SK-N-SH treated with all-trans-retinoic acid at 6 μM for 48 hours (cell line): ENCODE results near the gene SARDH.
A peak's percentile ranks its signal among the peaks of the same experiment; 100 is the strongest.
"Not testable (repeated sequence)": the region's sequence is repeated elsewhere in the genome, so short reads cannot be mapped to it uniquely, and the experiment has no call there.

Source experiments
- ATAC-seq: fragments of 200-7000 bp; cut with Tn5 transposase; 3 replicates; pipeline ENCODE4 v1.9.1; 2020; ENCODE audit warnings: mild to moderate bottlenecking, moderate library complexity
- ARNTL ChIP-seq: fragments of 450-650 bp; formaldehyde crosslinking; IDR thresholded peaks from 2 replicates; pipeline ENCODE4 v1.5.0; 2020; ENCODE audit warnings: low read depth, mild to moderate bottlenecking, moderate library complexity, borderline replicate concordance
- BACH2 ChIP-seq: fragments of 250-450 bp; sonication (Bioruptor Pico); IDR thresholded peaks from 2 replicates; pipeline ENCODE4 v1.9.0; 2021; ENCODE audit warnings: mild to moderate bottlenecking, borderline replicate concordance
- CSDC2 ChIP-seq: fragments of 250-450 bp; sonication (Bioruptor Pico); IDR thresholded peaks from 2 replicates; pipeline ENCODE4 v1.5.0; 2020; ENCODE audit warnings: mild to moderate bottlenecking, moderate library complexity
- ESRRG ChIP-seq: fragments of 250-450 bp; sonication (Bioruptor Pico); IDR thresholded peaks from 2 replicates; pipeline ENCODE4 v1.6.1; 2021; ENCODE audit warnings: mild to moderate bottlenecking
- GLIS3 ChIP-seq: fragments of 250-450 bp; sonication (Bioruptor Pico); IDR thresholded peaks from 2 replicates; pipeline ENCODE4 v1.5.0; 2020; ENCODE audit warnings: mild to moderate bottlenecking, moderate library complexity
- ISL1 ChIP-seq: fragments of 250-450 bp; sonication (Bioruptor Pico); IDR thresholded peaks from 2 replicates; pipeline ENCODE4 v2.1.2; 2022; ENCODE audit warnings: mild to moderate bottlenecking, moderate library complexity
- OSR1 ChIP-seq: fragments of 250-450 bp; sonication (Bioruptor Pico); IDR thresholded peaks from 2 replicates; pipeline ENCODE4 v1.8.0; 2022; ENCODE audit warnings: moderate library complexity, mild to moderate bottlenecking, inconsistent platforms
- PPARA ChIP-seq: fragments of 250-450 bp; sonication (Bioruptor Pico); IDR thresholded peaks from 2 replicates; pipeline ENCODE4 v1.5.0; 2020; ENCODE audit warnings: mild to moderate bottlenecking, borderline replicate concordance
- RARB ChIP-seq: fragments of 250-450 bp; sonication (Bioruptor Pico); IDR thresholded peaks from 2 replicates; pipeline ENCODE4 v1.8.0; 2021; ENCODE audit warnings: mild to moderate bottlenecking, moderate library complexity
- ZC3H10 ChIP-seq: fragments of 250-450 bp; sonication (Bioruptor Pico); IDR thresholded peaks from 2 replicates; pipeline ENCODE4 v1.5.1; 2021; ENCODE audit warnings: mild to moderate bottlenecking, moderate library complexity
- ZFP3 ChIP-seq: fragments of 250-450 bp; sonication (Bioruptor Pico); IDR thresholded peaks from 2 replicates; pipeline ENCODE4 v1.5.0; 2020; ENCODE audit warnings: mild to moderate bottlenecking, moderate library complexity
- ZFP30 ChIP-seq: fragments of 450-650 bp; formaldehyde crosslinking; IDR thresholded peaks from 2 replicates; pipeline ENCODE4 v1.5.0; 2022; ENCODE audit warnings: mild to moderate bottlenecking, moderate library complexity
- ZNF565 ChIP-seq: fragments of 450-650 bp; formaldehyde crosslinking; conservative IDR thresholded peaks from 2 replicates; pipeline ENCODE4 v1.5.0; 2020; ENCODE audit warnings: low read depth, mild to moderate bottlenecking, moderate library complexity
- ZNF70 ChIP-seq: fragments of 450-650 bp; formaldehyde crosslinking; IDR thresholded peaks from 2 replicates; pipeline ENCODE4 v1.5.0; 2020; ENCODE audit warnings: mild to moderate bottlenecking, moderate library complexity
- ZNF8 ChIP-seq: fragments of 450-650 bp; formaldehyde crosslinking; IDR thresholded peaks from 2 replicates; pipeline ENCODE4 v1.5.0; 2020; ENCODE audit warnings: mild to moderate bottlenecking, moderate library complexity
- TF ChIP-seq, protein P1 (sequence below): fragments of 250-450 bp; sonication (Bioruptor Pico); IDR thresholded peaks from 2 replicates; pipeline ENCODE4 v1.8.0; 2021; ENCODE audit warnings: low read depth, mild to moderate bottlenecking, moderate library complexity, borderline replicate concordance
- TF ChIP-seq, protein P2 (sequence below): fragments of 250-450 bp; sonication (Bioruptor Pico); IDR thresholded peaks from 2 replicates; pipeline ENCODE4 v1.5.1; 2021; ENCODE audit warnings: mild to moderate bottlenecking, moderate library complexity
- TF ChIP-seq, protein P3 (sequence below): fragments of 250-450 bp; sonication (Bioruptor Pico); IDR thresholded peaks from 2 replicates; pipeline ENCODE4 v1.5.0; 2020; ENCODE audit warnings: mild to moderate bottlenecking, moderate library complexity
- TF ChIP-seq, protein P4 (sequence below): fragments of 250-450 bp; sonication (Bioruptor Pico); IDR thresholded peaks from 2 replicates; pipeline ENCODE4 v1.5.1; 2020; ENCODE audit warnings: low read depth, mild to moderate bottlenecking, moderate library complexity

Gene SARDH

DNA sequence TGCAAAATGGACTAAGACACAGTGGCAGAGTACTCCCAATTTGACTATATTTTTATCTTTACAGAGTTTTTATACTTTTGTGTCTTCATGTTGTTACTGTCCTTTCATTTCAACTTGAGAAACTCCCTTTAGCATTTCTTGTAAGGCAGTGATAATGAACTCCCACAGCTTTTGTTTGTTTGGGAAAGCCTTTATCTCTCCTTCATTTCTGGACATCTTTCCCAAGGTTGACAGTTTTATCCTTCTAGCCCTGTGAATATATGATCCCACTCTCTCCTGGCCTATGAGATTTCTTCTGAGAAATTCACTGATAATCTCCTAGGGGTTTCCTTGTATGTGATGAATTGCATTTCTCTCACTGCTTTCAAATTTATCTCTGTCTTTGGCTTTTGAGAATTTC is 9.2 kb upstream of the SARDH start:
- TF ChIP-seq GLIS3 (CRISPR knock-in tag) (no peak), ZNF8 (no peak), ZFP3 (CRISPR knock-in tag) (no peak), BACH2 (no peak), ZFP30 (CRISPR knock-in tag) (no peak), RARB (CRISPR knock-in tag) (no peak), ARNTL (CRISPR knock-in tag) (no peak), ZC3H10 (CRISPR knock-in tag) (no peak), ESRRG (CRISPR knock-in tag) (no peak), PPARA (CRISPR knock-in tag) (no peak), ZNF70 (CRISPR knock-in tag) (no peak), OSR1 (no peak), CSDC2 (CRISPR knock-in tag) (no peak), ISL1 (CRISPR knock-in tag) (no peak), ZNF565 (CRISPR knock-in tag) (no peak)
- TF ChIP-seq, protein P1, sequence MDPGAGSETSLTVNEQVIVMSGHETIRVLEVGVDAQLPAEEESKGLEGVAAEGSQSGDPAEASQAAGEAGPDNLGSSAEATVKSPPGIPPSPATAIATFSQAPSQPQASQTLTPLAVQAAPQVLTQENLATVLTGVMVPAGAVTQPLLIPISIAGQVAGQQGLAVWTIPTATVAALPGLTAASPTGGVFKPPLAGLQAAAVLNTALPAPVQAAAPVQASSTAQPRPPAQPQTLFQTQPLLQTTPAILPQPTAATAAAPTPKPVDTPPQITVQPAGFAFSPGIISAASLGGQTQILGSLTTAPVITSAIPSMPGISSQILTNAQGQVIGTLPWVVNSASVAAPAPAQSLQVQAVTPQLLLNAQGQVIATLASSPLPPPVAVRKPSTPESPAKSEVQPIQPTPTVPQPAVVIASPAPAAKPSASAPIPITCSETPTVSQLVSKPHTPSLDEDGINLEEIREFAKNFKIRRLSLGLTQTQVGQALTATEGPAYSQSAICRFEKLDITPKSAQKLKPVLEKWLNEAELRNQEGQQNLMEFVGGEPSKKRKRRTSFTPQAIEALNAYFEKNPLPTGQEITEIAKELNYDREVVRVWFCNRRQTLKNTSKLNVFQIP (CRISPR knock-in tag), result no peak
- TF ChIP-seq, protein P2, sequence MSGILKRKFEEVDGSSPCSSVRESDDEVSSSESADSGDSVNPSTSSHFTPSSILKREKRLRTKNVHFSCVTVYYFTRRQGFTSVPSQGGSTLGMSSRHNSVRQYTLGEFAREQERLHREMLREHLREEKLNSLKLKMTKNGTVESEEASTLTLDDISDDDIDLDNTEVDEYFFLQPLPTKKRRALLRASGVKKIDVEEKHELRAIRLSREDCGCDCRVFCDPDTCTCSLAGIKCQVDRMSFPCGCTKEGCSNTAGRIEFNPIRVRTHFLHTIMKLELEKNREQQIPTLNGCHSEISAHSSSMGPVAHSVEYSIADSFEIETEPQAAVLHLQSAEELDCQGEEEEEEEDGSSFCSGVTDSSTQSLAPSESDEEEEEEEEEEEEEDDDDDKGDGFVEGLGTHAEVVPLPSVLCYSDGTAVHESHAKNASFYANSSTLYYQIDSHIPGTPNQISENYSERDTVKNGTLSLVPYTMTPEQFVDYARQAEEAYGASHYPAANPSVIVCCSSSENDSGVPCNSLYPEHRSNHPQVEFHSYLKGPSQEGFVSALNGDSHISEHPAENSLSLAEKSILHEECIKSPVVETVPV (CRISPR knock-in tag), result no peak
- TF ChIP-seq, protein P3, sequence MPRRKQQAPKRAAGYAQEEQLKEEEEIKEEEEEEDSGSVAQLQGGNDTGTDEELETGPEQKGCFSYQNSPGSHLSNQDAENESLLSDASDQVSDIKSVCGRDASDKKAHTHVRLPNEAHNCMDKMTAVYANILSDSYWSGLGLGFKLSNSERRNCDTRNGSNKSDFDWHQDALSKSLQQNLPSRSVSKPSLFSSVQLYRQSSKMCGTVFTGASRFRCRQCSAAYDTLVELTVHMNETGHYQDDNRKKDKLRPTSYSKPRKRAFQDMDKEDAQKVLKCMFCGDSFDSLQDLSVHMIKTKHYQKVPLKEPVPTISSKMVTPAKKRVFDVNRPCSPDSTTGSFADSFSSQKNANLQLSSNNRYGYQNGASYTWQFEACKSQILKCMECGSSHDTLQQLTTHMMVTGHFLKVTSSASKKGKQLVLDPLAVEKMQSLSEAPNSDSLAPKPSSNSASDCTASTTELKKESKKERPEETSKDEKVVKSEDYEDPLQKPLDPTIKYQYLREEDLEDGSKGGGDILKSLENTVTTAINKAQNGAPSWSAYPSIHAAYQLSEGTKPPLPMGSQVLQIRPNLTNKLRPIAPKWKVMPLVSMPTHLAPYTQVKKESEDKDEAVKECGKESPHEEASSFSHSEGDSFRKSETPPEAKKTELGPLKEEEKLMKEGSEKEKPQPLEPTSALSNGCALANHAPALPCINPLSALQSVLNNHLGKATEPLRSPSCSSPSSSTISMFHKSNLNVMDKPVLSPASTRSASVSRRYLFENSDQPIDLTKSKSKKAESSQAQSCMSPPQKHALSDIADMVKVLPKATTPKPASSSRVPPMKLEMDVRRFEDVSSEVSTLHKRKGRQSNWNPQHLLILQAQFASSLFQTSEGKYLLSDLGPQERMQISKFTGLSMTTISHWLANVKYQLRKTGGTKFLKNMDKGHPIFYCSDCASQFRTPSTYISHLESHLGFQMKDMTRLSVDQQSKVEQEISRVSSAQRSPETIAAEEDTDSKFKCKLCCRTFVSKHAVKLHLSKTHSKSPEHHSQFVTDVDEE (CRISPR knock-in tag), result no peak
- TF ChIP-seq, protein P4, sequence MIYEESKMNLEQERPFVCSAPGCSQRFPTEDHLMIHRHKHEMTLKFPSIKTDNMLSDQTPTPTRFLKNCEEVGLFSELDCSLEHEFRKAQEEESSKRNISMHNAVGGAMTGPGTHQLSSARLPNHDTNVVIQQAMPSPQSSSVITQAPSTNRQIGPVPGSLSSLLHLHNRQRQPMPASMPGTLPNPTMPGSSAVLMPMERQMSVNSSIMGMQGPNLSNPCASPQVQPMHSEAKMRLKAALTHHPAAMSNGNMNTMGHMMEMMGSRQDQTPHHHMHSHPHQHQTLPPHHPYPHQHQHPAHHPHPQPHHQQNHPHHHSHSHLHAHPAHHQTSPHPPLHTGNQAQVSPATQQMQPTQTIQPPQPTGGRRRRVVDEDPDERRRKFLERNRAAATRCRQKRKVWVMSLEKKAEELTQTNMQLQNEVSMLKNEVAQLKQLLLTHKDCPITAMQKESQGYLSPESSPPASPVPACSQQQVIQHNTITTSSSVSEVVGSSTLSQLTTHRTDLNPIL (CRISPR knock-in tag), result no peak
- ATAC-seq, result no peak

DNA sequence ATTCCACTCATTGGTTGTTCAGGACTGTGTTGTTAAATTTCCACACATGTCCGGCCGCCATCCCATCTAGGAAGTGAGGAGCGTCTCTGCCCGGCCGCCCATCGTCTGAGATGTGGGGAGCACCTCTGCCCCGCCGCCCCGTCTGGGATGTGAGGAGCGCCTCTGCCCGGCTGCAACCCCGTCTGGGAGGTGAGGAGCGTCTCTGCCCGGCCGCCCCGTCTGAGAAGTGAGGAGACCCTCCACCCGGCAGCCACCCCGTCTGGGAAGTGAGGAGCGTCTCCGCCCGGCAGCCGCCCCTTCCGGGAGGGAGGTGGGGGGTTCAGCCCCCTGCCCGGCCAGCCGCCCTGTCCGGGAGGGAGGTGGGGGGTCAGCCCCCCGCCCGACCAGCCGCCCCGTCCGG is 6.4 kb upstream of the SARDH start:
- ATAC-seq, result not testable (repeated sequence)

DNA sequence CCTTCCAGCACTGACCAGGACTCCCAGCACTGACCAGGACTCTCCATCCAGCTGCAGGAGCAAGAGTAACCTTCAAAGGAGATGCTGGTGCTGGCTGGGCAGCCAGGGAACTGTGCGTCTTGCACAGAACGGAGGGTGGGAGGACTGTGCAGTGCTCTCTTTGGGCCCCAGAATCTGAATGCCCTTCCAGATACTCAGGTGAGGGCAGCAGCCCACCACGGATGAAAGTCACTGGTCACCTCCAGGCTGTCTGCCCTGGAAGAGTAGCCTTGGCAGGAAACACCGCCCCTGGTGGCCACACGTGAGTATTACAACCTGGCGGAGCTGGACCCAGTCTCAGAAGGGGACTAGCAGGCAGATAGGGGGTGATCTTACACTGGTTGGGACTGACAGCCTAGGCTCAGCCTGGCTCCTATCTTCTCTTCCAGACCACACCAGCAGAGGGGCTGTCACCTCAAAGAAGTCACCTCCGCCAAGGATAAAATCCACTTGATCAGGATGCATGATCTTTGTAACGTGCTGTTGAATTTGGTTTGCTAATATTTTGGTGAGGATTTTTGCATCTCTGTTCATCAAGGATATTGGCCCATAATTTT is 4.8 kb upstream of the SARDH start:
- TF ChIP-seq CSDC2 (CRISPR knock-in tag), result no peak
- TF ChIP-seq, protein P3 (CRISPR knock-in tag), result 0 out of 2 replicates have a peak, but pooled peaks have one; percentile 11
- no peak for TF ChIP-seq ZNF70 (CRISPR knock-in tag)
- no peak for TF ChIP-seq ISL1 (CRISPR knock-in tag)
- ATAC-seq, result peak; percentile 83
